GM12865 (cell line): Measurements from ENCODE around the gene FOXK1.

ENCODE experiments used
- DNase-seq: peaks from one replicate; pipeline ENCODE4 v3.0.0; 2010; ENCODE audit warnings: low read depth
- H3K4me3 ChIP-seq: 2 replicates; pipeline ENCODE4 v1.5.1; 2011; ENCODE audit warnings: mild to moderate bottlenecking, low read depth, low read length, control low read depth
- CTCF ChIP-seq: IDR thresholded peaks from 2 replicates; pipeline ENCODE4 v1.5.1; 2011; ENCODE audit warnings: low read length, control low read depth, low read depth, inconsistent platforms; ENCODE audit not compliant: insufficient read depth; ENCODE audit errors: missing control alignments

The FOXK1 gene

GRCh38 chr7:4744391-4745264, 62.5 kb downstream of the FOXK1 start:
- peak; percentile 93 for DNase-seq
- peak overlapping the region; percentile 63 for H3K4me3 ChIP-seq
- no peak for TF ChIP-seq CTCF

- H3K4me3 ChIP-seq = peak overlapping the region; percentile 63
- DNase-seq = no peak
- TF ChIP-seq CTCF = no peak
These were observed 63.3 kb downstream of the FOXK1 start for GRCh38 chr7:4745265-4745919.

GRCh38 chr7:4745971-4746919, 64.2 kb downstream of the FOXK1 start:
- peak overlapping the region; percentile 63 for H3K4me3 ChIP-seq
- peak; percentile 70 for DNase-seq
- TF ChIP-seq CTCF = no peak

- DNase-seq = no peak
- no peak for TF ChIP-seq CTCF
These were observed 64.9 kb downstream of the FOXK1 start for GRCh38 chr7:4747013-4747412.

GRCh38 chr7:4747746-4748145, 65.7 kb downstream of the FOXK1 start:
- no peak for TF ChIP-seq CTCF

More at GRCh38 chr7:4747013-4747412, 64.9 kb downstream of the FOXK1 start:
- peak overlapping the region; percentile 63 for H3K4me3 ChIP-seq

GRCh38 chr7:4748231-4748681, 66.2 kb downstream of the FOXK1 start:
- peak; percentile 70 for DNase-seq
- H3K4me3 ChIP-seq = peak overlapping the region; percentile 33
- no peak for TF ChIP-seq CTCF

More at GRCh38 chr7:4747746-4748145, 65.7 kb downstream of the FOXK1 start:
- peak; percentile 71 for DNase-seq
- peak overlapping the region; percentile 33 for H3K4me3 ChIP-seq
